Smooth muscle cell (in vitro differentiated cells): ENCODE results near the gene PTOV1. TPM values are rescaled to one million over a fixed set of nuclear protein-coding genes. Genes with fewer than 3 reads are reported as not detected.

ENCODE experiments used
- DNase-seq: peaks from one replicate; lab custom pipeline; 2025; ENCODE audit not compliant: unreplicated experiment; lab: John Stamatoyannopoulos, UW
- H2AFZ ChIP-seq: fragments of 200-600 bp; sonication (generic); 2 replicates; pipeline ENCODE4 v1.6.0; 2016; ENCODE audit warnings: antibody characterized with exemption, low read depth, mild to moderate bottlenecking
- H3F3A ChIP-seq: fragments of 200-600 bp; sonication (generic); 2 replicates; pipeline ENCODE4 v1.6.0; 2017; ENCODE audit warnings: antibody characterized with exemption, low read depth
- H3K27ac ChIP-seq: fragments of 200-600 bp; sonication (generic); 2 replicates; pipeline ENCODE4 v1.5.1; 2016; ENCODE audit warnings: low read depth, mild to moderate bottlenecking
- H3K27me3 ChIP-seq: fragments of 200-600 bp; sonication (generic); 2 replicates; pipeline ENCODE4 v1.6.1; 2016; ENCODE audit warnings: low read depth, mild to moderate bottlenecking
- H3K36me3 ChIP-seq: fragments of 200-600 bp; sonication (generic); 2 replicates; pipeline ENCODE4 v1.5.1; 2016; ENCODE audit warnings: low read depth
- H3K4me1 ChIP-seq: fragments of 200-600 bp; sonication (generic); 2 replicates; pipeline ENCODE4 v1.5.1; 2016; ENCODE audit warnings: low read depth
- H3K4me2 ChIP-seq: fragments of 200-600 bp; sonication (generic); 2 replicates; pipeline ENCODE4 v1.6.0; 2016; ENCODE audit warnings: mild to moderate bottlenecking
- H3K4me3 ChIP-seq: fragments of 200-600 bp; sonication (generic); 2 replicates; pipeline ENCODE4 v1.5.1; 2016; ENCODE audit warnings: mild to moderate bottlenecking
- H3K79me2 ChIP-seq: fragments of 200-600 bp; sonication (generic); 2 replicates; pipeline ENCODE4 v1.6.0; 2016; ENCODE audit warnings: low read depth, mild to moderate bottlenecking
- H3K9ac ChIP-seq: fragments of 200-600 bp; sonication (generic); 2 replicates; pipeline ENCODE4 v1.6.0; 2016; ENCODE audit warnings: low read depth
- H3K9me3 ChIP-seq: fragments of 200-600 bp; sonication (generic); replicated peaks from 2 replicates; pipeline ENCODE4 v1.5.1; 2016; ENCODE audit warnings: low read depth
- H4K20me1 ChIP-seq: fragments of 200-600 bp; sonication (generic); 2 replicates; pipeline ENCODE4 v1.6.0; 2016; ENCODE audit warnings: low read depth
- WGBS: methylation state at CpG from one replicate; pipeline ENCODE4 v1.1.7; 2016; ENCODE audit warnings: low lambda C conversion rate; 5-methylcytosine and 5-hydroxymethylcytosine counted together
- polyA plus RNA-seq: library from polyadenylated mRNA; unstranded; fragments of >200 nt; fragmentation: Nextera tagmentation; extraction: Ambion mirVana; gene quantifications from 2 replicates; pipeline ENCODE4 v1.2.1, GENCODE V29; 2016
- total RNA-seq: library from RNA; depleted of rRNA; stranded (reverse); fragments of >200 nt; gene quantifications from 2 replicates; pipeline ENCODE4 v1.2.3, GENCODE V29; 2014
- TF ChIP-seq, protein P1 (sequence below): fragments of 200-600 bp; sonication (generic); IDR thresholded peaks from 2 replicates; pipeline ENCODE4 v1.5.1; 2017; ENCODE audit warnings: borderline replicate concordance, mild to moderate bottlenecking, antibody characterized with exemption; ENCODE audit not compliant: insufficient read depth, poor library complexity, severe bottlenecking

PTOV1 gene
- total and polyA plus RNA-seq, 2 experiments from 2014 or later: 81.0 to 256 TPM

DNA sequence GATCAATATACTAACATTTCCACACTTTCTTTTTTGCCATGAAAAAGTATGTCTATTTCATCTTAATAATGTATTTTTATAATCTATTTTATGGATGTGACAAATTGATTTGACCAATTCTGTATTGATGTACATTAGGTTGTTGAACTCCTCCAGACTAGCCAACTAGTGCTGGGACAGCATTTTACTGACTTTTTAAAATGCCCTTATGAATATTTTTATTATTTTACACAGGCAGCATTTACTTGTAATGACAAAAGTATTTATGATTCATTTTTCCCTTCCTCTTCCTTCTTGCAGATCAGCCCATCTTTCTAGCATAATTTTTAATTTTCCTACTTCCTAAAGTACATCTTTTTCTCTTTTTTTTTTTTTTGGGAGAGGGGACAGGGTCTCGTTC, 36.9 kb upstream of the PTOV1 start:
- Histone ChIP-seq H3F3A (peaks cover 15% of the 10 kb centered on the region), H3K79me2 (peaks cover 9% of the 10 kb centered on the region), H3K4me1 (peaks cover 17% of the 10 kb centered on the region), H2AFZ (no peak overlapping the region), H3K4me2 (peak overlapping the region; percentile 96), H3K27ac (peak overlapping the region; percentile 94), H3K9me3 (no peaks in the 10 kb centered on the region), H4K20me1 (no peaks in the 10 kb centered on the region), H3K9ac (peak overlapping the region; percentile 97), H3K27me3 (no peaks in the 10 kb centered on the region), H3K4me3 (peak overlapping the region; percentile 82), H3K36me3 (no peaks in the 10 kb centered on the region)
- 75% methylated on average over 1 of the region's 1 CpG for WGBS
- DNase-seq: no peak
- TF ChIP-seq, protein P1, sequence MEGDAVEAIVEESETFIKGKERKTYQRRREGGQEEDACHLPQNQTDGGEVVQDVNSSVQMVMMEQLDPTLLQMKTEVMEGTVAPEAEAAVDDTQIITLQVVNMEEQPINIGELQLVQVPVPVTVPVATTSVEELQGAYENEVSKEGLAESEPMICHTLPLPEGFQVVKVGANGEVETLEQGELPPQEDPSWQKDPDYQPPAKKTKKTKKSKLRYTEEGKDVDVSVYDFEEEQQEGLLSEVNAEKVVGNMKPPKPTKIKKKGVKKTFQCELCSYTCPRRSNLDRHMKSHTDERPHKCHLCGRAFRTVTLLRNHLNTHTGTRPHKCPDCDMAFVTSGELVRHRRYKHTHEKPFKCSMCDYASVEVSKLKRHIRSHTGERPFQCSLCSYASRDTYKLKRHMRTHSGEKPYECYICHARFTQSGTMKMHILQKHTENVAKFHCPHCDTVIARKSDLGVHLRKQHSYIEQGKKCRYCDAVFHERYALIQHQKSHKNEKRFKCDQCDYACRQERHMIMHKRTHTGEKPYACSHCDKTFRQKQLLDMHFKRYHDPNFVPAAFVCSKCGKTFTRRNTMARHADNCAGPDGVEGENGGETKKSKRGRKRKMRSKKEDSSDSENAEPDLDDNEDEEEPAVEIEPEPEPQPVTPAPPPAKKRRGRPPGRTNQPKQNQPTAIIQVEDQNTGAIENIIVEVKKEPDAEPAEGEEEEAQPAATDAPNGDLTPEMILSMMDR: no peak

DNA sequence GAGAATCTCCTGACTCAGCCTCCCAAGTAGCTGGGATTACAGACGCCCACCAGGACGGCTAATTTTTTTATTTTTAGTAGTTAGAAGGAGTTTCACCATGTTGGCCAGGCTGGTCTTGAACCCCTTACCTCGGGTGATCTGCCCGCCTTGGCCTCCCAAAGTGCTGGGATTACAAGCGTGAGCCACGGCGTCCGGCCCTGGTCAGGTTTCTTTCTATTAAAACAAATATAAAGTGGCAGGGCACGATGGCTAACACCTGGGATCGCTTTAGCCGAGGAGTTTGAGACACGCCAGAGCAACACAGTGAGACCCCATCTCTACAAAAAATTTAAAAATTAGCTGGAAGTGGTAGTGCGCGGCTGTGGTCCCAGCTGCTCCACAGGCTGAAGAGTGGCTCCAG, 34.4 kb upstream of the PTOV1 start:
- Histone ChIP-seq H3K4me1 (peaks cover 16% of the 10 kb centered on the region), H3K27ac (peak overlapping the region; percentile 97), H3K27me3 (no peaks in the 10 kb centered on the region), H3K9me3 (no peaks in the 10 kb centered on the region), H3K4me2 (peak overlapping the region; percentile 97), H2AFZ (no peak overlapping the region), H3K36me3 (no peaks in the 10 kb centered on the region), H3K79me2 (peaks cover 33% of the 10 kb centered on the region), H3F3A (peaks cover 11% of the 10 kb centered on the region), H3K9ac (peak overlapping the region; percentile 97), H4K20me1 (no peaks in the 10 kb centered on the region), H3K4me3 (peak overlapping the region; percentile 81)
- 91% methylated on average over 14 of the region's 14 CpGs for WGBS
- TF ChIP-seq, protein P1: no peak
- no peak for DNase-seq

DNA sequence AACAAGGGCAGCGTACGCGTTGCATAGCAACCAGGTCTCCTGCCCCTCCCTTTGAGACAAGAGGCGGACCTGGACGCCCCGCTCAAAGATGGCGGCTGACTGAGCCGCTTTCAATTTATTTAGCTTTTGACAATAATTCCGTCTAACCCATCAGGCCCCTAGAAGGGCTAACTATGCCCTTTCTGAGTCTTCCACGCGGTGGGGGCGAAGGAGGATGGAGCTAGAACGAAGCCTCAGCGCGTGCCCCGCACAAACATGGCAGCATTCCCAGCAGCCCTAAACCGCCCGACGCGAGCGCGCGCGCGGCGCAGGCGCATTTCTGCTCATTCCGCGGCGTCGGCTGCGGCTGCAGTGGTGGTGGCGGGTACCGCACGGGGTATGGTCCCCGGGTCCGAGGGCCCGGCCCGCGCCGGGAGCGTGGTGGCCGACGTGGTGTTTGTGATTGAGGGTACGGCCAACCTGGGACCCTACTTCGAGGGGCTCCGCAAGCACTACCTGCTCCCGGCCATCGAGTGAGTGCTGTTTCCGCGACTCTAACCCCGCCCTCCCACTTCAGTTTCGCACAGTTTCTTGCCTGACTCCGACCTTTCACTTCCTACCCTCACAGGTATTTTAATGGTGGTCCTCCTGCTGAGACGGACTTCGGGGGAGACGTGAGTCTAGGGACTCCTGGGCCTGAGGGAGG, 32.9 kb upstream of the PTOV1 start, which contains the start of gene MED25:
Gene MED25 (plus strand): TSS at position 326 of the 685 bp plus-strand sequence. CDS start 53 bp downstream, at position 379.
- peaks cover 11% of the 10 kb centered on the region for H3F3A ChIP-seq
- H3K27me3 ChIP-seq: no peaks in the 10 kb centered on the region
- H3K79me2 ChIP-seq: peaks cover 42% of the 10 kb centered on the region
- under 1% methylated on average over 57 of the region's 57 CpGs for WGBS
- TF ChIP-seq, protein P1: no peak
- H3K4me1 ChIP-seq: peaks cover 11% of the 10 kb centered on the region
- H4K20me1 ChIP-seq: peaks cover 1% of the 10 kb centered on the region
- peak within 1 kb of the TSS; percentile 97 for H3K4me2 ChIP-seq
- peak within 1 kb of the TSS; percentile 86 for H2AFZ ChIP-seq
- peak within 1 kb of the TSS; percentile 81 for H3K4me3 ChIP-seq
- H3K9ac ChIP-seq: peak within 1 kb of the TSS; percentile 97
- H3K27ac ChIP-seq: peak within 1 kb of the TSS; percentile 97
- DNase-seq: peak; percentile 76
- no peaks in the 10 kb centered on the region for H3K36me3 ChIP-seq
- no peaks in the 10 kb centered on the region for H3K9me3 ChIP-seq
